OCI-LY7 (cell line): ENCODE data around the gene TMPRSS4. TPM values are rescaled to one million over a fixed set of nuclear protein-coding genes. Genes with fewer than 3 reads are reported as not detected.

Experiments
- BruUV-seq: library from RNA; stranded (reverse); fragments of 400-500 nt; replicated peaks from 2 replicates; lab custom pipeline; 2021; lab: Mats Ljungman, UMichigan
- CTCF ChIA-PET: fragments of 300-600 bp; sonication (Branson Sonifier 250); formaldehyde crosslinking; loops from one replicate; lab custom pipeline; 2022; ENCODE audit warnings: antibody characterized with exemption; ENCODE audit not compliant: unreplicated experiment; lab: Charles Lee
- POLR2A ChIA-PET: fragments of 300-600 bp; sonication (Branson Sonifier 250); formaldehyde crosslinking; loops from one replicate; lab custom pipeline; 2022; ENCODE audit warnings: antibody characterized with exemption; lab: Charles Lee
- DNase-seq: peaks from one replicate; pipeline ENCODE4 v3.0.0-alpha.2; 2015; ENCODE audit warnings: low spot score
- H2AFZ ChIP-seq: fragments of 200-600 bp; sonication (generic), shearing (Covaris generic); 2 replicates; pipeline ENCODE4 v1.6.1; 2014; ENCODE audit warnings: mild to moderate bottlenecking, antibody characterized with exemption, low read length, moderate library complexity
- H3K27ac ChIP-seq: fragments of 200-600 bp; sonication (generic); 2 replicates; pipeline ENCODE4 v1.5.1; 2014; ENCODE audit warnings: mixed run types, low read depth, mild to moderate bottlenecking, moderate library complexity, low read length, inconsistent platforms; ENCODE audit not compliant: poor library complexity, severe bottlenecking
- H3K36me3 ChIP-seq: fragments of 200-600 bp; sonication (generic); 2 replicates; pipeline ENCODE4 v1.6.1; 2014; ENCODE audit warnings: mild to moderate bottlenecking, antibody characterized with exemption, low read length, moderate library complexity, mixed read lengths; ENCODE audit not compliant: insufficient read depth
- H3K4me1 ChIP-seq: fragments of 200-600 bp; sonication (generic); 2 replicates; pipeline ENCODE4 v1.5.1; 2014; ENCODE audit warnings: mild to moderate bottlenecking, low read length; ENCODE audit not compliant: insufficient read depth, poor library complexity, severe bottlenecking
- H3K4me2 ChIP-seq: fragments of 200-600 bp; sonication (generic); 2 replicates; pipeline ENCODE4 v1.6.1; 2014; ENCODE audit warnings: mild to moderate bottlenecking, low read length
- H3K4me3 ChIP-seq: fragments of 200-600 bp; sonication (generic); 2 replicates; pipeline ENCODE4 v1.5.1; 2014; ENCODE audit warnings: mild to moderate bottlenecking, low read depth, low read length; ENCODE audit not compliant: poor library complexity, severe bottlenecking
- H3K79me2 ChIP-seq: fragments of 200-600 bp; sonication (generic); 2 replicates; pipeline ENCODE4 v1.6.1; 2016; ENCODE audit warnings: low read depth, mild to moderate bottlenecking, low read length, moderate library complexity, mixed read lengths; ENCODE audit not compliant: insufficient read depth
- H3K9me2 ChIP-seq: fragments of 200-600 bp; sonication (generic); 2 replicates; pipeline ENCODE4 v1.6.1; 2016; ENCODE audit warnings: mild to moderate bottlenecking, low read length, mixed read lengths; ENCODE audit not compliant: insufficient read depth
- H3K9me3 ChIP-seq: fragments of 200-600 bp; sonication (generic); 2 replicates; pipeline ENCODE4 v1.6.1; 2014; ENCODE audit warnings: mild to moderate bottlenecking, mixed run types, low read length, mixed read lengths
- H4K20me1 ChIP-seq: fragments of 200-600 bp; sonication (generic); 2 replicates; pipeline ENCODE4 v1.6.1; 2014; ENCODE audit warnings: mild to moderate bottlenecking, antibody characterized with exemption, low read length, moderate library complexity, mixed read lengths; ENCODE audit not compliant: insufficient read depth
- EZH2phosphoT487 ChIP-seq: fragments of 200-600 bp; sonication (generic); IDR thresholded peaks from 2 replicates; pipeline ENCODE4 v1.6.1; 2018; ENCODE audit warnings: low read depth, borderline replicate concordance, mild to moderate bottlenecking, mixed run types, antibody characterized with exemption, low read length, moderate library complexity, mixed read lengths
- intact Hi-C: fragments of 100-400 bp; cut with micrococcal nuclease; formaldehyde crosslinking; loops from one replicate; pipeline ENCODE4 v1.10.0; 2022; ENCODE audit not compliant: unreplicated experiment
- total RNA-seq, 2 experiments: library from RNA; depleted of rRNA in 1 of 2; stranded (reverse); fragments of >200 nt in 1 of 2; shearing (Covaris generic) in 1 of 2; gene quantifications; 2 replicates each; pipeline ENCODE4 v1.2.3, GENCODE V29; 2014 to 2022
- TF ChIP-seq, protein P1 (sequence below): fragments of 200-600 bp; sonication (generic); conservative IDR thresholded peaks from 2 replicates; pipeline ENCODE4 v1.5.1; 2014; ENCODE audit warnings: mild to moderate bottlenecking, antibody characterized with exemption, low read length, moderate library complexity, mixed read lengths

TMPRSS4 gene
- total RNA-seq, 2 experiments from 2014 or later = 0.03 TPM; not detected in 1

DNA sequence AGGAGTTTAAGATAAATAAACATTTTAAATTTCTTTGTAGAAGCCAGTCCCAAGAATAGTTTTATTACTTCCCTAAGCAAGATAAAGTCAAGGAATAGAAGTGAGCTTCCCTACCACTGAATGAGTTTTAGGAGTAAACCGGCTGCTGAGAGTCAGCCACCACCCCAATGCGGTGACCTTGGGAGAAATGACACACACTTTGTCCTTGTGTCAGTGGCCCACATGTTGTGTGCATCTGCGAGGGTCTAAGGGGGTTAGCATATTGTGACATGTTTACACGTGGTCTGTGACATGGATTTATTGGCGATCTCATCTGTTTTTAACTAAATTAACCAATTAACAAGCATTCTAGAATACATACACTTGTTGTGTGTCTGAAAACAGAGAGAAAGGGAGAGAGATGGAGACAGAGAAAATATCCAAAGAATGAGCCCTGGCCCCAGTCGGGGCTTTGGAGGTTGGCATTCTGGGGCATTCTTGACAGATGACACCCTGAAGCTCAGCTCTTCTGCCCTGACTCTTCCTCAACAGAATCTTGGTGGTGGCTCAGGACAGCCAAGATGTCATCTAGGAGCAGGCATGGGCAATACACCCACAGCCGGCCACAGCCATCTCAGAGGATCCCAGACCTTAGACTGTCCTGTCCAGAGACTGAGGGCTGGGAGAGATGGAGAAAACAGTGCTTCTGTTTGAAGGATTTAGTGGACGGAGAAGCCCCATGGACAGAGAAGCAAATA, 29.7 kb upstream of the TMPRSS4 start:
- no peak overlapping the region for H2AFZ ChIP-seq
- intact Hi-C loops = no loop called here
- TF ChIP-seq, protein P1, sequence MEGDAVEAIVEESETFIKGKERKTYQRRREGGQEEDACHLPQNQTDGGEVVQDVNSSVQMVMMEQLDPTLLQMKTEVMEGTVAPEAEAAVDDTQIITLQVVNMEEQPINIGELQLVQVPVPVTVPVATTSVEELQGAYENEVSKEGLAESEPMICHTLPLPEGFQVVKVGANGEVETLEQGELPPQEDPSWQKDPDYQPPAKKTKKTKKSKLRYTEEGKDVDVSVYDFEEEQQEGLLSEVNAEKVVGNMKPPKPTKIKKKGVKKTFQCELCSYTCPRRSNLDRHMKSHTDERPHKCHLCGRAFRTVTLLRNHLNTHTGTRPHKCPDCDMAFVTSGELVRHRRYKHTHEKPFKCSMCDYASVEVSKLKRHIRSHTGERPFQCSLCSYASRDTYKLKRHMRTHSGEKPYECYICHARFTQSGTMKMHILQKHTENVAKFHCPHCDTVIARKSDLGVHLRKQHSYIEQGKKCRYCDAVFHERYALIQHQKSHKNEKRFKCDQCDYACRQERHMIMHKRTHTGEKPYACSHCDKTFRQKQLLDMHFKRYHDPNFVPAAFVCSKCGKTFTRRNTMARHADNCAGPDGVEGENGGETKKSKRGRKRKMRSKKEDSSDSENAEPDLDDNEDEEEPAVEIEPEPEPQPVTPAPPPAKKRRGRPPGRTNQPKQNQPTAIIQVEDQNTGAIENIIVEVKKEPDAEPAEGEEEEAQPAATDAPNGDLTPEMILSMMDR = no peak
- no peak for TF ChIP-seq EZH2phosphoT487
- H3K9me3 ChIP-seq = no peaks in the 10 kb centered on the region
- no peaks in the 10 kb centered on the region for H4K20me1 ChIP-seq
- no peak overlapping the region for H3K4me2 ChIP-seq
- ChIA-PET CTCF (no interaction called here), POLR2A (interaction anchor here (0.6 to 1.0 kb wide), 5 partner anchors 10 to 70 kb away, joined by 3 to 6 read pairs (median 3); partner anchors contain the start of gene IL10RA)
- no peak overlapping the region for H3K27ac ChIP-seq
- no peaks in the 10 kb centered on the region for H3K79me2 ChIP-seq
- no peak for DNase-seq
- H3K36me3 ChIP-seq = no peaks in the 10 kb centered on the region
- H3K4me1 ChIP-seq = peaks cover 12% of the 10 kb centered on the region
- H3K9me2 ChIP-seq = no peaks in the 10 kb centered on the region
- BruUV-seq = no TSS peak
- H3K4me3 ChIP-seq = no peak overlapping the region

DNA sequence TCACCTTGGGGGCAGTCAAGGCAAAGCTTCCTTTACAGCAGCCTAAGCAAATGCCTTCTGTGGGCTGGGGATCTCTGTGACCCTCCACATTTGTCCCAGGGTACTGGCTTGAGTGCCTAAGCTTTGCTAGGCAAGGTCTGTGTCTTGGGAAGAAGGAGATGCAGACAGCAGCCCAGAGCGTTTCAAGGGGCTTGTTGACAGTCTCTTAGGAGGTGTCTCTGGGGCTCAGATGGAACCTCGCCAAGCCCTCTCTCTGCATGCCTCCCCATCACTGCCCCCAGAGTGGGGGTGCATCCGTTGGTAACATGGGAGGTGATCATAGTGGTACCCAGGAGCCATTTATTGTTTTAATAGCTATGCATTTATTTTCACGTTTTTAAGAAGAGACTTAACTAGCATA, 29.1 kb upstream of the TMPRSS4 start:
- Histone ChIP-seq H3K9me3 (no peaks in the 10 kb centered on the region), H2AFZ (no peak overlapping the region), H3K9me2 (no peaks in the 10 kb centered on the region), H3K79me2 (no peaks in the 10 kb centered on the region), H3K27ac (no peak overlapping the region), H3K4me2 (no peak overlapping the region), H3K4me1 (peaks cover 12% of the 10 kb centered on the region), H3K36me3 (no peaks in the 10 kb centered on the region), H3K4me3 (no peak overlapping the region), H4K20me1 (no peaks in the 10 kb centered on the region)
- TF ChIP-seq EZH2phosphoT487 = no peak
- TF ChIP-seq, protein P1 = no peak
- POLR2A ChIA-PET = interaction anchor here (0.6 to 1.0 kb wide), 3 partner anchors 11 to 69 kb away, joined by 3 to 6 read pairs (median 4); no protein-coding TSS in a partner anchor
- DNase-seq = no peak
- intact Hi-C loops = no loop called here
- CTCF ChIA-PET = no interaction called here
- no TSS peak for BruUV-seq
